Bronchial epithelial cell (primary cell): Measurements from ENCODE around the gene ULK4. TPM values are rescaled to one million over a fixed set of nuclear protein-coding genes. Genes with fewer than 3 reads are reported as not detected.
"Not testable (repeated sequence)": the region's sequence is repeated elsewhere in the genome, so short reads cannot be mapped to it uniquely, and the experiment has no call there.

Experiments
- DNase-seq: peaks from one replicate; pipeline ENCODE4 v3.0.0-alpha.2; 2010; ENCODE audit warnings: low read depth
- FAIRE-seq: peaks from 2 replicates; lab custom pipeline; 2011; peaks lifted over from hg19 to GRCh38; lab: Jason Lieb, UNC
- H3K27me3 ChIP-seq: 2 replicates; pipeline ENCODE4 v1.5.1; 2011; ENCODE audit warnings: low read length; ENCODE audit not compliant: control insufficient read depth, insufficient read depth
- H3K36me3 ChIP-seq: 2 replicates; pipeline ENCODE4 v1.5.1; 2011; ENCODE audit warnings: low read length; ENCODE audit not compliant: control insufficient read depth, insufficient read depth
- H3K4me3 ChIP-seq: 2 replicates; pipeline ENCODE4 v1.5.1; 2011; ENCODE audit warnings: mild to moderate bottlenecking, low read depth, low read length, control low read depth
- CTCF ChIP-seq: IDR thresholded peaks from 2 replicates; pipeline ENCODE4 v1.5.1; 2011; ENCODE audit warnings: mild to moderate bottlenecking, moderate library complexity, low read length, control low read depth, inconsistent platforms; ENCODE audit not compliant: insufficient read depth, severe bottlenecking
- total RNA-seq: library from RNA; depleted of rRNA; stranded (reverse); fragments of >200 nt; gene quantifications from 2 replicates; pipeline ENCODE4 v1.2.1, GENCODE V29; 2014

Gene ULK4
- total RNA-seq, 1 donor from 2014 or later, result 3.9 TPM

- no peak for DNase-seq
Observed at GRCh38 chr3:41705893-41706292, 256.0 kb downstream of the ULK4 start.

GRCh38 chr3:41701191-41701698, 260.7 kb downstream of the ULK4 start:
- H3K27me3 ChIP-seq, result no peaks in the 10 kb centered on the region
- TF ChIP-seq CTCF, result no peak
- no peak overlapping the region for H3K4me3 ChIP-seq
- DNase-seq (no peak), FAIRE-seq (no peak)
- no peaks in the 10 kb centered on the region for H3K36me3 ChIP-seq

More at GRCh38 chr3:41705893-41706292, 256.0 kb downstream of the ULK4 start:
- Histone ChIP-seq H3K4me3 (no peak overlapping the region), H3K36me3 (no peaks in the 10 kb centered on the region), H3K27me3 (no peaks in the 10 kb centered on the region)
- no peak for FAIRE-seq
- no peak for TF ChIP-seq CTCF

- Histone ChIP-seq H3K36me3 (no peaks in the 10 kb centered on the region), H3K27me3 (no peaks in the 10 kb centered on the region), H3K4me3 (no peak overlapping the region)
- DNase-seq, result no peak
- no peak for FAIRE-seq
- TF ChIP-seq CTCF, result no peak
Observed at GRCh38 chr3:41700155-41700554, 261.7 kb downstream of the ULK4 start.

- no peak for FAIRE-seq
- no peak for TF ChIP-seq CTCF
- Histone ChIP-seq H3K27me3 (no peaks in the 10 kb centered on the region), H3K4me3 (no peak overlapping the region), H3K36me3 (no peaks in the 10 kb centered on the region)
- peak; percentile 13 for DNase-seq
Observed at GRCh38 chr3:41698898-41699297, 263.0 kb downstream of the ULK4 start.

GRCh38 chr3:41697702-41698101, 264.2 kb downstream of the ULK4 start:
- DNase-seq (peak; percentile 43), FAIRE-seq (no peak)
- Histone ChIP-seq H3K36me3 (no peaks in the 10 kb centered on the region), H3K4me3 (no peak overlapping the region), H3K27me3 (no peaks in the 10 kb centered on the region)
- TF ChIP-seq CTCF, result no peak

- DNase-seq, H3K4me3 ChIP-seq, FAIRE-seq, H3K36me3 ChIP-seq, H3K27me3 ChIP-seq: not testable (repeated sequence)
- peak; percentile 22 for TF ChIP-seq CTCF
Observed at GRCh38 chr3:41695806-41696205, 266.1 kb downstream of the ULK4 start.
